ENCODE measurements around the gene TIMP2. TPM values are rescaled to one million over a fixed set of nuclear protein-coding genes. Genes with fewer than 3 reads are reported as not detected.

The TIMP2 gene
- total and polyA plus RNA-seq, 2 of the 13 experiments (the other 11 are each of a cell fraction or from before 2014, with no cell fraction given) = 3.8 to 8.5 TPM

- Histone ChIP-seq H3K27me3 (ENCODE audit: control insufficient read depth in 1 of 2, insufficient read depth in 2 of 2, low read length in 2 of 2) (no peaks in the 10 kb centered on the region), H3K27ac (ENCODE audit: extremely low read length, insufficient read depth, low read length) (no peak overlapping the region), H3K4me2 (ENCODE audit: low read depth, low read length) (no peak overlapping the region), H3K36me3 (replicated peaks in 1 of 2; ENCODE audit: control insufficient read depth in 1 of 2, insufficient read depth in 2 of 2, low read length in 2 of 2) (0 out of 5 replicates have a peak, but pooled peaks cover 0 to 5% of the 10 kb centered on the region in 2 experiments), H4K20me1 (ENCODE audit: insufficient read depth, low read length) (no peaks in the 10 kb centered on the region), H2AFZ (ENCODE audit: low read length) (no peak overlapping the region), H3K9ac (ENCODE audit: insufficient read depth, low read depth, low read length) (no peak overlapping the region), H3K79me2 (ENCODE audit: insufficient read depth, low read length) (no peaks in the 10 kb centered on the region), H3K9me3 (ENCODE audit: low read length) (no peaks in the 10 kb centered on the region), H3K4me1 (ENCODE audit: insufficient read depth, low read length) (0 out of 2 replicates have a peak, but pooled peaks cover 6% of the 10 kb centered on the region), H3K4me3 (replicated peaks in 1 of 3; ENCODE audit: insufficient read depth in 1 of 3, low read depth in 2 of 3, low read length in 3 of 3) (no peak overlapping the region)
- intact Hi-C loops (cut with micrococcal nuclease; ENCODE audit: unreplicated experiment) = no loop called here
- FAIRE-seq (no peak), ATAC-seq (no peak), DNase-seq (ENCODE audit: low spot score) (no peak)
- 90% methylated on average over 5 of the region's 9 CpGs for WGBS (ENCODE audit: low lambda C conversion rate)
- POLR2A ChIA-PET = no interaction called here
- BruUV-seq (replicated peaks) = no TSS peak
- CTCF ChIA-PET (ENCODE audit: low intra/inter-chr PET ratio, low total read pairs) = no interaction called here
- in situ Hi-C loops (cut with HindIII; ENCODE audit: extremely low pct_ligation_motif_present, low pct_unique_long_range_greater_than_20kb) = no loop called here
- TF ChIP-seq, protein P1, sequence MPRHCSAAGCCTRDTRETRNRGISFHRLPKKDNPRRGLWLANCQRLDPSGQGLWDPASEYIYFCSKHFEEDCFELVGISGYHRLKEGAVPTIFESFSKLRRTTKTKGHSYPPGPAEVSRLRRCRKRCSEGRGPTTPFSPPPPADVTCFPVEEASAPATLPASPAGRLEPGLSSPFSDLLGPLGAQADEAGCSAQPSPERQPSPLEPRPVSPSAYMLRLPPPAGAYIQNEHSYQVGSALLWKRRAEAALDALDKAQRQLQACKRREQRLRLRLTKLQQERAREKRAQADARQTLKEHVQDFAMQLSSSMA (CRISPR knock-in tag; IDR thresholded peaks at IDR 0.05) = no peak
- TF ChIP-seq HNF4A (CRISPR knock-in tag; IDR thresholded peaks at IDR 0.05) = no peak
- TF ChIP-seq ZNF570 (CRISPR knock-in tag; IDR thresholded peaks at IDR 0.05; ENCODE audit: borderline replicate concordance) = no peak
Measured at GRCh38 chr17:78854508-78854907, 70.7 kb downstream of the TIMP2 start.

DNA sequence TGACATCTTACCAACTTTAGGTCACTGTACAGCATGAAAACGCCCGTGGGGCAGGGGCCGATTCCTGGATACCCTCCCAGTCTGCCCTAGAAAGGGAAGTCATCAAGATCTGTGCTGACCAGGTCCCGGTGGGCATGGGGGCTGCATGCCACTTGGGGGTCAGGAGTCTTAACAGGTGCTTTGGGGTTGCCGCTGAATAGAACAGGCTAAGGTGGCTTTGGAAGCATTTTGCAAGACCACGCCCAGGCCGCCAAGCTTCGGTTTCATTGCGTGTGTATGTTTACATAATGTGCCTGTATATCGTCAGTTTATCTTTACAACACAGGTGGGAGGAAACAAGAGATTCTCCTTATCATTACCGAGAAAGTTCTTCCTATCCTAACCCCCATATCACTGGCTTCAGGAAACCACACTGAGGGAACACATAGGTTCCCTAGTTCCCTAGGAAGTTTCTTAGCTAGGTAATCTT is 71.2 kb downstream of the TIMP2 start:
- Histone ChIP-seq H3K4me3 (replicated peaks in 1 of 3; ENCODE audit: insufficient read depth in 1 of 3, low read depth in 2 of 3, low read length in 3 of 3) (no peak overlapping the region), H4K20me1 (ENCODE audit: insufficient read depth, low read length) (no peaks in the 10 kb centered on the region), H3K4me2 (ENCODE audit: low read depth, low read length) (no peak overlapping the region), H2AFZ (ENCODE audit: low read length) (no peak overlapping the region), H3K79me2 (ENCODE audit: insufficient read depth, low read length) (no peaks in the 10 kb centered on the region), H3K9ac (ENCODE audit: insufficient read depth, low read depth, low read length) (no peak overlapping the region), H3K27me3 (ENCODE audit: control insufficient read depth in 1 of 2, insufficient read depth in 2 of 2, low read length in 2 of 2) (no peaks in the 10 kb centered on the region), H3K36me3 (replicated peaks in 1 of 2; ENCODE audit: control insufficient read depth in 1 of 2, insufficient read depth in 2 of 2, low read length in 2 of 2) (0 out of 5 replicates have a peak, but pooled peaks cover 0 to 5% of the 10 kb centered on the region in 2 experiments), H3K4me1 (ENCODE audit: insufficient read depth, low read length) (0 out of 2 replicates have a peak, but pooled peaks cover 6% of the 10 kb centered on the region), H3K9me3 (ENCODE audit: low read length) (no peaks in the 10 kb centered on the region), H3K27ac (ENCODE audit: extremely low read length, insufficient read depth, low read length) (no peak overlapping the region)
- FAIRE-seq (no peak), ATAC-seq (no peak), DNase-seq (ENCODE audit: low spot score) (no peak)
- in situ Hi-C loops (cut with HindIII; ENCODE audit: extremely low pct_ligation_motif_present, low pct_unique_long_range_greater_than_20kb) (no loop called here), intact Hi-C loops (cut with micrococcal nuclease; ENCODE audit: unreplicated experiment) (no loop called here)
- 89% methylated on average over 11 of the region's 11 CpGs for WGBS (ENCODE audit: low lambda C conversion rate)
- POLR2A ChIA-PET = no interaction called here
- CTCF ChIA-PET (ENCODE audit: low intra/inter-chr PET ratio, low total read pairs) = no interaction called here
- TSS peak; percentile 75 for BruUV-seq (replicated peaks)
- TF ChIP-seq FOXP4 (CRISPR knock-in tag; IDR thresholded peaks at IDR 0.05) (no peak), MED1 (CRISPR knock-in tag; IDR thresholded peaks at IDR 0.05) (no peak), ZNF670 (CRISPR knock-in tag; IDR thresholded peaks at IDR 0.05; ENCODE audit: borderline replicate concordance) (no peak), ZNF430 (CRISPR knock-in tag; IDR thresholded peaks at IDR 0.05) (no peak), SSRP1 (CRISPR knock-in tag; IDR thresholded peaks at IDR 0.05) (no peak), MYC (CRISPR knock-in tag; IDR thresholded peaks at IDR 0.05; ENCODE audit: borderline replicate concordance) (no peak), ZNF598 (CRISPR knock-in tag; IDR thresholded peaks at IDR 0.05; ENCODE audit: borderline replicate concordance) (no peak), ZNF224 (CRISPR knock-in tag; IDR thresholded peaks at IDR 0.05) (no peak), JUNB (CRISPR knock-in tag; IDR thresholded peaks at IDR 0.05; ENCODE audit: borderline replicate concordance) (no peak), SYNCRIP (IDR thresholded peaks at IDR 0.05; ENCODE audit: insufficient read depth, low read depth, low read length) (no peak)
- TF ChIP-seq, protein P2, sequence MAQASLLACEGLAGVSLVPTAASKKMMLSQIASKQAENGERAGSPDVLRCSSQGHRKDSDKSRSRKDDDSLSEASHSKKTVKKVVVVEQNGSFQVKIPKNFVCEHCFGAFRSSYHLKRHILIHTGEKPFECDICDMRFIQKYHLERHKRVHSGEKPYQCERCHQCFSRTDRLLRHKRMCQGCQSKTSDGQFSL (CRISPR knock-in tag; IDR thresholded peaks at IDR 0.05) = no peak
- TF ChIP-seq, protein P3, sequence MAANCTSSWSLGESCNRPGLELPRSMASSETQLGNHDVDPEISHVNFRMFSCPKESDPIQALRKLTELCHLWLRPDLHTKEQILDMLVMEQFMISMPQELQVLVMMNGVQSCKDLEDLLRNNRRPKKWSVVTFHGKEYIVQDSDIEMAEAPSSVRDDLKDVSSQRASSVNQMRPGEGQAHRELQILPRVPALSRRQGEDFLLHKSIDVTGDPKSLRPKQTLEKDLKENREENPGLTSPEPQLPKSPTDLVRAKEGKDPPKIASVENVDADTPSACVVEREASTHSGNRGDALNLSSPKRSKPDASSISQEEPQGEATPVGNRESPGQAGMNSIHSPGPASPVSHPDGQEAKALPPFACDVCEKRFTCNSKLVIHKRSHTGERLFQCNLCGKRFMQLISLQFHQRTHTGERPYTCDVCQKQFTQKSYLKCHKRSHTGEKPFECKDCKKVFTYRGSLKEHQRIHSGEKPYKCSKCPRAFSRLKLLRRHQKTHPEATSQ (CRISPR knock-in tag; IDR thresholded peaks at IDR 0.05; ENCODE audit: borderline replicate concordance) = no peak
